ENCODE data around the gene RTP5.

Gene RTP5

GRCh38 chr2:241858206-241859016 is 11.1 kb upstream of the RTP5 start, which contains the start of gene PDCD1:
Gene PDCD1 (minus strand): TSS chr2:241858894. CDS start chr2:241858838, 56 bp downstream.
- DNase-seq (ENCODE audit: low spot score) = no peak
- no peak for TF ChIP-seq CTCF (conservative IDR thresholded peaks at IDR 0.05; ENCODE audit: low read depth)
- H3K27ac ChIP-seq = no peak within 1 kb of the TSS
- ChIA-PET POLR2A (ENCODE audit: low non-redundant PET) (no interaction called here), CTCF (interaction anchor here (1.0 kb wide), 1 partner anchor 8 kb away, joined by 3 read pairs; no protein-coding TSS in a partner anchor)

- ChIA-PET POLR2A (ENCODE audit: low non-redundant PET) (no interaction called here), CTCF (interaction anchor here (1.0 kb wide), 1 partner anchor 8 kb away, joined by 3 read pairs; no protein-coding TSS in a partner anchor)
- no peak for TF ChIP-seq CTCF (conservative IDR thresholded peaks at IDR 0.05; ENCODE audit: low read depth)
- DNase-seq (ENCODE audit: low spot score) = no peak
- H3K27ac ChIP-seq = no peak overlapping the region
Measured at GRCh38 chr2:241859017-241859435, 10.5 kb upstream of the RTP5 start.

GRCh38 chr2:241859436-241860183 is 9.9 kb upstream of the RTP5 start:
- TF ChIP-seq CTCF (conservative IDR thresholded peaks at IDR 0.05; ENCODE audit: low read depth) = no peak
- no peak for DNase-seq (ENCODE audit: low spot score)
- no peak overlapping the region for H3K27ac ChIP-seq
- POLR2A ChIA-PET (ENCODE audit: low non-redundant PET) = no interaction called here
- CTCF ChIA-PET = interaction anchor here (1.0 kb wide), 1 partner anchor 9 kb away, joined by 3 read pairs; no protein-coding TSS in a partner anchor

- TF ChIP-seq CTCF (conservative IDR thresholded peaks at IDR 0.05; ENCODE audit: low read depth) = no peak
- ChIA-PET POLR2A (ENCODE audit: low non-redundant PET) (no interaction called here), CTCF (no interaction called here)
- no peak overlapping the region for H3K27ac ChIP-seq
- no peak for DNase-seq (ENCODE audit: low spot score)
Measured at GRCh38 chr2:241860184-241861078, 9.1 kb upstream of the RTP5 start.

- CTCF ChIA-PET = no interaction called here
- POLR2A ChIA-PET (ENCODE audit: low non-redundant PET) = no interaction called here
- H3K27ac ChIP-seq = no peak overlapping the region
- no peak for DNase-seq (ENCODE audit: low spot score)
- TF ChIP-seq CTCF (conservative IDR thresholded peaks at IDR 0.05; ENCODE audit: low read depth) = no peak
Measured at GRCh38 chr2:241861264-241861663, 8.3 kb upstream of the RTP5 start.

- DNase-seq (ENCODE audit: low spot score) = no peak
- ChIA-PET POLR2A (ENCODE audit: low non-redundant PET) (no interaction called here), CTCF (no interaction called here)
- H3K27ac ChIP-seq = no peak overlapping the region
- no peak for TF ChIP-seq CTCF (conservative IDR thresholded peaks at IDR 0.05; ENCODE audit: low read depth)
Measured at GRCh38 chr2:241862093-241862492, 7.4 kb upstream of the RTP5 start.
